Measurements from ENCODE around the gene SHOX.

DNA sequence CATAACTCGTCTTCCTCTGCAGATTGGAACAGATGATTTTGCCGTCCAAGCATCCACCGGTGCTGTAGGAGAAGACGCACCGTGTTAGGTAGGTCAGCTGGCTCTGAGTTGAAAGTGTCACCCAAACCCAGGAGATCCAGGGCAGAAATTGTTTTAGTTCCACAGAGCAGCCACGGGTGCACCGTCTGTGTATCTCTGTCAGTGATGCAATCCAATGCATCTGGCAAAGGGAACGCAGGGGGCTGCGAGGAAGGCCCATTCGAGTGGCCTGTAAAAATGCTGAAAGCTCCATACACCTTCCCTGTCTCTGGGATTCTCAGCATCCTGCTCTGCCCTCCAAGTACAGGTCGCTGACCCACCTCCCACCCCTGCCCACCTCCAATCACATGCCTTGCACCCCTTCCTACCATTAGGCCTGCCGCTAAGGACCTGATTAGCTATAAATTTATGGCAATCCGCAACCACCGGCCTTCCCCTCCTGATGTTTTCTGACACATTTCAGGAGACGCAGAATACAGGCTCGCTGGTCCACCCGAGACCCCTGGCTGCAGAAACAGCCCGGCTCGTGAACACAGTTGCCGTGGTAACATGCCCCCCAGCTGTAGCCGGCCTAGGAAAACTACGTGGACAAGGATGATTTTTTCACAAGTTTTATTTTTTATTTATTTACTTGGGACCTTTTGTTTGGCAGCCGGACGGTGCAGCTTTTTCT lies 39.7 kb upstream of the SHOX start:
- TF ChIP-seq, protein P1, sequence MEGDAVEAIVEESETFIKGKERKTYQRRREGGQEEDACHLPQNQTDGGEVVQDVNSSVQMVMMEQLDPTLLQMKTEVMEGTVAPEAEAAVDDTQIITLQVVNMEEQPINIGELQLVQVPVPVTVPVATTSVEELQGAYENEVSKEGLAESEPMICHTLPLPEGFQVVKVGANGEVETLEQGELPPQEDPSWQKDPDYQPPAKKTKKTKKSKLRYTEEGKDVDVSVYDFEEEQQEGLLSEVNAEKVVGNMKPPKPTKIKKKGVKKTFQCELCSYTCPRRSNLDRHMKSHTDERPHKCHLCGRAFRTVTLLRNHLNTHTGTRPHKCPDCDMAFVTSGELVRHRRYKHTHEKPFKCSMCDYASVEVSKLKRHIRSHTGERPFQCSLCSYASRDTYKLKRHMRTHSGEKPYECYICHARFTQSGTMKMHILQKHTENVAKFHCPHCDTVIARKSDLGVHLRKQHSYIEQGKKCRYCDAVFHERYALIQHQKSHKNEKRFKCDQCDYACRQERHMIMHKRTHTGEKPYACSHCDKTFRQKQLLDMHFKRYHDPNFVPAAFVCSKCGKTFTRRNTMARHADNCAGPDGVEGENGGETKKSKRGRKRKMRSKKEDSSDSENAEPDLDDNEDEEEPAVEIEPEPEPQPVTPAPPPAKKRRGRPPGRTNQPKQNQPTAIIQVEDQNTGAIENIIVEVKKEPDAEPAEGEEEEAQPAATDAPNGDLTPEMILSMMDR (IDR thresholded peaks at IDR 0.05; ENCODE audit: borderline replicate concordance, extremely low read depth, low read length, poor library complexity, severe bottlenecking) = no peak
- TF ChIP-seq EZH2 (IDR thresholded peaks at IDR 0.05; ENCODE audit: borderline replicate concordance, low read depth, low read length, severe bottlenecking) = no peak
